ENCODE results near the gene CACTIN.
"Not testable (repeated sequence)": the region's sequence is repeated elsewhere in the genome, so short reads cannot be mapped to it uniquely, and the experiment has no call there.

Gene CACTIN

GRCh38 chr19:3585301-3586126, 41.1 kb downstream of the CACTIN start, which contains the start of gene GIPC3:
TSS of gene GIPC3 (plus strand) at chr19:3585478. CDS start at chr19:3585598, 120 bp downstream.
- no peak for DNase-seq

- not testable (repeated sequence) for DNase-seq
Observed at GRCh38 chr19:3584036-3584802, 42.4 kb downstream of the CACTIN start.

GRCh38 chr19:3581792-3582191, 44.8 kb downstream of the CACTIN start:
- not testable (repeated sequence) for DNase-seq

GRCh38 chr19:3580156-3580934, 46.2 kb downstream of the CACTIN start:
- DNase-seq: no peak

- DNase-seq: no peak
Observed at GRCh38 chr19:3578390-3578789, 48.2 kb downstream of the CACTIN start.

GRCh38 chr19:3577723-3578344, 48.8 kb downstream of the CACTIN start:
- no peak for DNase-seq

GRCh38 chr19:3576696-3577443, 49.7 kb downstream of the CACTIN start:
- DNase-seq: no peak

- no peak for DNase-seq
Observed at GRCh38 chr19:3575949-3576673, 50.5 kb downstream of the CACTIN start.

GRCh38 chr19:3575260-3575741, 51.3 kb downstream of the CACTIN start:
- DNase-seq: peak; percentile 16 to 41

- DNase-seq: peak; percentile 94 to 95
Observed at GRCh38 chr19:3573858-3574637, 52.5 kb downstream of the CACTIN start.

GRCh38 chr19:3573162-3573857, 53.3 kb downstream of the CACTIN start:
- peak; percentile 36 to 44 for DNase-seq

- DNase-seq: no peak
Observed at GRCh38 chr19:3572855-3573161, 53.8 kb downstream of the CACTIN start, which contains the start of gene HMG20B. TSS of gene HMG20B (plus strand) at chr19:3572944. CDS start at chr19:3573310, 366 bp downstream.

GRCh38 chr19:3572132-3572854, 54.3 kb downstream of the CACTIN start:
- peak; percentile 99 for DNase-seq

- DNase-seq: no peak
Observed at GRCh38 chr19:3570606-3571011, 56.0 kb downstream of the CACTIN start.

- not testable (repeated sequence) for DNase-seq
Observed at GRCh38 chr19:3570042-3570441, 56.5 kb downstream of the CACTIN start.

- DNase-seq: no peak
Observed at GRCh38 chr19:3565139-3565538, 61.5 kb downstream of the CACTIN start.

- DNase-seq: no peak
Observed at GRCh38 chr19:3563709-3564524, 62.7 kb downstream of the CACTIN start.

Data from activated CD4-positive, alpha-beta T cell treated with anti-CD3 and anti-CD28 coated beads, Interleukin-2, amount 50 U/mL, for 48 hours (primary cell).